ENCODE measurements around the gene ITPK1.

- TF ChIP-seq CTCF (conservative IDR thresholded peaks at IDR 0.05; ENCODE audit: low read depth, low read length) (no peak), EZH2phosphoT487 (IDR thresholded peaks at IDR 0.05; ENCODE audit: borderline replicate concordance, low read length) (no peak), EZH2 (IDR thresholded peaks at IDR 0.05; ENCODE audit: low read length, unreplicated experiment) (no peak)
Measured at GRCh38 chr14:93072659-93073357, 42.9 kb downstream of the ITPK1 start.

Measured in PC-3 (cell line).